ENCODE data around the gene CYP27C1. TPM values are rescaled to one million over a fixed set of nuclear protein-coding genes. Genes with fewer than 3 reads are reported as not detected.

The CYP27C1 gene
- total RNA-seq, 1 donor from 2014 or later, result 5.7 TPM

GRCh38 chr2:127175041-127175721, 44.9 kb downstream of the CYP27C1 start:
- no peak overlapping the region for H3K27ac Mint-ChIP-seq (ENCODE audit: unreplicated experiment)
- H2AFZ ChIP-seq (ENCODE audit: low read depth, low read length), result no peak overlapping the region
- H3K27me3 ChIP-seq (ENCODE audit: insufficient read depth, low read length), result no peaks in the 10 kb centered on the region
- peaks cover 6% of the 10 kb centered on the region for H3K9me3 Mint-ChIP-seq (ENCODE audit: unreplicated experiment)
- H3K9me3 ChIP-seq (ENCODE audit: insufficient read depth, low read depth, low read length), result no peaks in the 10 kb centered on the region
- H3K4me1 ChIP-seq (ENCODE audit: insufficient read depth, low read length), result peaks cover 13% of the 10 kb centered on the region
- peaks cover 22% of the 10 kb centered on the region for H3K4me1 Mint-ChIP-seq (ENCODE audit: low read depth, unreplicated experiment)
- H3K4me3 ChIP-seq (ENCODE audit: insufficient read depth, low read depth, low read length), result no peak overlapping the region
- no peaks in the 10 kb centered on the region for H3K79me2 ChIP-seq (ENCODE audit: insufficient read depth, low read length)
- peaks cover 4% of the 10 kb centered on the region for H3K27me3 Mint-ChIP-seq (ENCODE audit: low read depth, unreplicated experiment)
- H3K9ac ChIP-seq (ENCODE audit: low read length), result no peak overlapping the region
- no peak for DNase-seq (ENCODE audit: low read depth)
- H3K36me3 ChIP-seq (ENCODE audit: insufficient read depth, low read length), result no peaks in the 10 kb centered on the region
- no peak overlapping the region for H3K4me3 Mint-ChIP-seq (ENCODE audit: unreplicated experiment)
- no peak for FAIRE-seq
- no peak overlapping the region for H3K4me2 ChIP-seq (ENCODE audit: low read length)
- no peaks in the 10 kb centered on the region for H4K20me1 ChIP-seq (ENCODE audit: insufficient read depth, low read length)
- no peaks in the 10 kb centered on the region for H3K36me3 Mint-ChIP-seq (ENCODE audit: low read depth, unreplicated experiment)
- H3K27ac ChIP-seq (ENCODE audit: low read depth, low read length), result no peak overlapping the region
- TF ChIP-seq EZH2 (IDR thresholded peaks at IDR 0.05; ENCODE audit: insufficient read depth, low read length), result no peak
- no peak for TF ChIP-seq CTCF (IDR thresholded peaks at IDR 0.05; ENCODE audit: insufficient read depth, low read depth, low read length)

- TF ChIP-seq CTCF (IDR thresholded peaks at IDR 0.05; ENCODE audit: insufficient read depth, low read depth, low read length) (no peak), EZH2 (IDR thresholded peaks at IDR 0.05; ENCODE audit: insufficient read depth, low read length) (no peak)
- H3K9me3 ChIP-seq (ENCODE audit: insufficient read depth, low read depth, low read length), result no peaks in the 10 kb centered on the region
- H3K4me2 ChIP-seq (ENCODE audit: low read length), result no peak overlapping the region
- peaks cover 13% of the 10 kb centered on the region for H3K4me1 ChIP-seq (ENCODE audit: insufficient read depth, low read length)
- no peaks in the 10 kb centered on the region for H4K20me1 ChIP-seq (ENCODE audit: insufficient read depth, low read length)
- no peaks in the 10 kb centered on the region for H3K27me3 ChIP-seq (ENCODE audit: insufficient read depth, low read length)
- no peaks in the 10 kb centered on the region for H3K36me3 ChIP-seq (ENCODE audit: insufficient read depth, low read length)
- no peak overlapping the region for H3K27ac Mint-ChIP-seq (ENCODE audit: unreplicated experiment)
- no peaks in the 10 kb centered on the region for H3K36me3 Mint-ChIP-seq (ENCODE audit: low read depth, unreplicated experiment)
- H3K79me2 ChIP-seq (ENCODE audit: insufficient read depth, low read length), result no peaks in the 10 kb centered on the region
- no peak overlapping the region for H2AFZ ChIP-seq (ENCODE audit: low read depth, low read length)
- H3K27me3 Mint-ChIP-seq (ENCODE audit: low read depth, unreplicated experiment), result peaks cover 4% of the 10 kb centered on the region
- FAIRE-seq, result no peak
- no peak overlapping the region for H3K27ac ChIP-seq (ENCODE audit: low read depth, low read length)
- no peak overlapping the region for H3K4me3 ChIP-seq (ENCODE audit: insufficient read depth, low read depth, low read length)
- no peak for DNase-seq (ENCODE audit: low read depth)
- no peak overlapping the region for H3K4me3 Mint-ChIP-seq (ENCODE audit: unreplicated experiment)
- H3K4me1 Mint-ChIP-seq (ENCODE audit: low read depth, unreplicated experiment), result peaks cover 22% of the 10 kb centered on the region
- peaks cover 6% of the 10 kb centered on the region for H3K9me3 Mint-ChIP-seq (ENCODE audit: unreplicated experiment)
- H3K9ac ChIP-seq (ENCODE audit: low read length), result no peak overlapping the region
Observed at GRCh38 chr2:127174640-127175039, 45.5 kb downstream of the CYP27C1 start.

DNA sequence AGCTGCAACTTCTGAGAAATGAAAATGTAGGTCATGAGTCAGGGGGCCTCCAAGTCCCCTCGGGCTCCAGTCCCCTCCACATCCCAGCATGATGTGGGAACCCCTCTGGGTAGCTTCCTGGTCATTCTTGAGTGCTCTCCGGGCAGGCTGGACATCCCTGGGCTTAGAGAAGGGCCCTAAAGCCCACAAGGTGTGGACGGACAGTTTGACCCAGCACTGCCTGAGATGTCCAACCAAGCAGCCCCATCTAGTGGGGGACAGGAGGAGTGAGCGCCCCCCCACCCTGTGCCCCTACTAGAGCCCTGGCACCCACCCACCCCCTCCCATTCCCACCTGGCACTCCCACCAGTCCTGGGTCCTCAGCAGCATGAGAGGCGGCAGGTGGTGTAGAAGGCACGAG, 46.0 kb downstream of the CYP27C1 start:
- no peaks in the 10 kb centered on the region for H3K36me3 ChIP-seq (ENCODE audit: insufficient read depth, low read length)
- H3K36me3 Mint-ChIP-seq (ENCODE audit: low read depth, unreplicated experiment), result no peaks in the 10 kb centered on the region
- DNase-seq (ENCODE audit: low read depth) (no peak), FAIRE-seq (no peak)
- no peaks in the 10 kb centered on the region for H3K27me3 ChIP-seq (ENCODE audit: insufficient read depth, low read length)
- H3K9me3 Mint-ChIP-seq (ENCODE audit: unreplicated experiment), result peaks cover 6% of the 10 kb centered on the region
- no peak overlapping the region for H2AFZ ChIP-seq (ENCODE audit: low read depth, low read length)
- H3K4me1 Mint-ChIP-seq (ENCODE audit: low read depth, unreplicated experiment), result peaks cover 22% of the 10 kb centered on the region
- H3K27ac Mint-ChIP-seq (ENCODE audit: unreplicated experiment), result no peak overlapping the region
- H3K27ac ChIP-seq (ENCODE audit: low read depth, low read length), result no peak overlapping the region
- H3K4me1 ChIP-seq (ENCODE audit: insufficient read depth, low read length), result peaks cover 13% of the 10 kb centered on the region
- peaks cover 4% of the 10 kb centered on the region for H3K27me3 Mint-ChIP-seq (ENCODE audit: low read depth, unreplicated experiment)
- TF ChIP-seq EZH2 (IDR thresholded peaks at IDR 0.05; ENCODE audit: insufficient read depth, low read length) (no peak), CTCF (IDR thresholded peaks at IDR 0.05; ENCODE audit: insufficient read depth, low read depth, low read length) (no peak)
- no peak overlapping the region for H3K9ac ChIP-seq (ENCODE audit: low read length)
- H3K4me3 Mint-ChIP-seq (ENCODE audit: unreplicated experiment), result no peak overlapping the region
- H3K79me2 ChIP-seq (ENCODE audit: insufficient read depth, low read length), result no peaks in the 10 kb centered on the region
- H3K4me2 ChIP-seq (ENCODE audit: low read length), result no peak overlapping the region
- H3K9me3 ChIP-seq (ENCODE audit: insufficient read depth, low read depth, low read length), result no peaks in the 10 kb centered on the region
- H3K4me3 ChIP-seq (ENCODE audit: insufficient read depth, low read depth, low read length), result no peak overlapping the region
- H4K20me1 ChIP-seq (ENCODE audit: insufficient read depth, low read length), result no peaks in the 10 kb centered on the region

All from astrocyte (in vitro differentiated cells and primary cell).